AG20443 (cell line): ENCODE data around the gene TRIM42.

ENCODE experiments used
- DNase-seq: peaks from one replicate; pipeline ENCODE4 v3.0.0; 2012; ENCODE audit warnings: low spot score, mixed read lengths

TRIM42 gene

DNA sequence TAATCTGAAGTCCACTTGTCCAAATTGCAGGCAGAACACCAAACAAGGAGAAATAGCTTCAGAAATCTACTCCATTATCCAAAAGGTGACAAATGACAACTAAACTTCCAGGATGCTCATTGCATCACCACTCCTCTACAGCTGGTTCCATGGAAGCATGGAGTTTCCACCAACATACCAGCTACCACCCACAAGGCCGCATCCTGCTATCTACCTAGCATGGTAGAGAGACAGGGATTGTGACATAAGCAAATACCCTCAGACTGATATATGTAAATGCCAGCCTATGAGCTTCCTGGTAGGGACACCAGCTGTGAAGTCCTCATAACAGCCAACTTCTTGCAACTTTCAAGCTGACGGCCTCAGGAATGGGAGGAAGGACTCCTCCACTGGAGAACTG, at the start of gene TRIM42:
Gene TRIM42 (plus strand): TSS at position 301 of the 400 bp plus-strand sequence. CDS start 166 bp downstream, outside the sequence.
- no peak for DNase-seq

DNA sequence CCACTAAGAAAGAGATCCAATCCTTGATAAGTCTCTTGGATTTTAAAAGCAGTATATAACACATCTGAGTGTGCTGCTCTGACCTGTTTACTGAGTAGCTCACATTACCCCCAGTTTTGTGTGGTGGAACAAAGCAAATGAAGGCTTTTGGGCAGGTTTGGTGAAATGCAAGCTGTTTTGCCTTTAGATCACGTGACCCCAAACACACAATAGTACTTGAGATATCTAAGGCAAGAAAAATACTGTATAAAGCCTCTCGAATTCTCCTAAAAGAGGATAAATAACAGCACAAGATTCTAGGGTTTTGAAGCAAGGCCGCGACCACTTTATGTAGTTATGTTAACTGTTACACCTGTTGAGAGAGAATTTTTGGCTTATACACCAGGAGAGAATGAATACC, 49.3 kb upstream of the TRIM42 start:
- no peak for DNase-seq

DNA sequence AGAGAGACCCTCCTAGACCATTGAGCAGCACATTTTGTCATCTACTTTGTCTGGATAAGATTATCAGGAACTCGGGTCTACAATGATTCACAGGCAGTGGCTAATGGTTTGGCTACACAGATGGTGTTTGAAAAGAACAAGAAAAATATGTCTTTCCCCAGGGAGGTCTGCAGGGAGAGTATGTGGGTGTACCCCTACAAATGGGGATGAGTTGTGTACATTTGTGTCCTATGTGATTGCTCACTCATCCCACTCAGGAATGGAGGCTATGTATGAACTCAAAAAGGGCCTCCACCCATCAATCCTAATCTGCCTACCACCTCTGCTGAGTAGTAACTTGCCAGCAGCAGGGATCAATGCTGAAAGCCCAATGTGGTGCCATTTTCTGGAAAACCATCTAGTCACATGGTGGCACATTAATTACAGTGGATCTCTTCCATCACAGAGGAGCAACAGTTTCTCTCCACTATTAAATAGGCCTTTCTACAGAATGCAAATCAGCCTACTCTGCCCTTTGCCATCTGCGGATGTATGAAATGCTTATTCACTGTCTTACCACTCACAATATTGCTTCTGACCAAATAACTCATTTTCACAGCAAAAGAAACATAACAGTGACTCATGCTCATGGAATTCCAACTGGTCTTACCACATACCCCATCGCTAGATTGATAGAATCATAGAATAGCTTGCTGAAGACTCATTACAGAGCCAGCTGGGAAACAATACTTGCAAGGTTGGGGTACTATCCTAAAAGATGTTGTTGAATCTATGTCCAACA, 48.3 kb upstream of the TRIM42 start:
- peak; percentile 54 for DNase-seq

DNA sequence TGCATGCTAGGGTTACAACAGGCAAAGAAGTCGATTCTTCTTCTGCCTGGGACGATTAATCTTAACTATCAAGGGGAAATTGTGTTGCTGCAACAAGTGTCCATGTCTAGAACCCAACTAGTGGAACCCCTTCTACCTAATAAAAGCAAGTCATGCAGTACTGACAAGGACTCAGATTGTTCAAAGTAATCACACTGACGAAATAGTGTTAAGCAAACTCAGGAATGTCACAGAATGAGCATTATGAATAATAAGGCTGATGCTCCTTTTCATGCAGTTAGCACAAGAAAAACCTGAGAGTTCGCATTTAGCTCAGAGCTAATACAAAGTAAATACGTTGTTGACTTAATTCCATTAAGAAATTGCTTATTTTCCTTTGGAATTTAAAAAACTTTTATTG, 47.5 kb upstream of the TRIM42 start:
- no peak for DNase-seq

DNA sequence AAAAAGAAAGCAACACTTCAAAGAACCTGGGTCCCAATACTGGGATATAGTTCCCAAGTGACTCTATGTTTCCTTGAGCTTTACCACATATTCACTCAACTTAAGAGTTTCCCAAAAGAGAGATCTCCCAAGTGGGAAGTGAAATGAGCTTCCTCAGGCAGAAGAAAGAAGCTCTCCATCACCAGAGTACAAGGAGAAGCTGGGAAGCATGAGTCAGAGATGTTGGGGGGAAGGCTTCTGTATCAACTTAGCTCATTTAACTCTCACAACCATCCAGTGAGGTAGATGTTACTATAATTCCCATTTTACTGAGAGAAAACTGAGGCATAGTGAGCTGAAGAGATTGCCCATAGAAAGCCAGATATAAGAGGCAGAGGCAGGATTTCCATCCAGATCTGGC, 47.0 kb upstream of the TRIM42 start:
- DNase-seq = no peak

DNA sequence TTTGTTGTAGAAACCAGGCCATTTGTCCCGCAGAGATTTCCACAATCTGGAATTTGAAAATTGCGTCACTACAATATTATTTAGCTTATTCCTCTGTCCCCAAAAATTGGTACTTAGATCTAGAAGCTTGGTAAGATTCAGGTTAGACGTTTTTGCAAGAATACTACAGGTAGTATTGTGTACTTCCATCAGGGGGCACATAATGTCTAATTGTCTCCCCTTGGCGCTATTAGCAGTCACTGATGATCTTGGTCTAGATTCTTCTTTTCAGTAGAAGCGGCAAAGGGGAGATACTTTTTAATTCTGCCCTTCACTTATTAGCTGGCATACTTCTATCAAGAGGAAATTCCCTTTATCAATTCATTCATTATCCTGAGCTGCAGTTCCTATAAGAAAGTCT, 42.6 kb upstream of the TRIM42 start:
- DNase-seq = no peak

DNA sequence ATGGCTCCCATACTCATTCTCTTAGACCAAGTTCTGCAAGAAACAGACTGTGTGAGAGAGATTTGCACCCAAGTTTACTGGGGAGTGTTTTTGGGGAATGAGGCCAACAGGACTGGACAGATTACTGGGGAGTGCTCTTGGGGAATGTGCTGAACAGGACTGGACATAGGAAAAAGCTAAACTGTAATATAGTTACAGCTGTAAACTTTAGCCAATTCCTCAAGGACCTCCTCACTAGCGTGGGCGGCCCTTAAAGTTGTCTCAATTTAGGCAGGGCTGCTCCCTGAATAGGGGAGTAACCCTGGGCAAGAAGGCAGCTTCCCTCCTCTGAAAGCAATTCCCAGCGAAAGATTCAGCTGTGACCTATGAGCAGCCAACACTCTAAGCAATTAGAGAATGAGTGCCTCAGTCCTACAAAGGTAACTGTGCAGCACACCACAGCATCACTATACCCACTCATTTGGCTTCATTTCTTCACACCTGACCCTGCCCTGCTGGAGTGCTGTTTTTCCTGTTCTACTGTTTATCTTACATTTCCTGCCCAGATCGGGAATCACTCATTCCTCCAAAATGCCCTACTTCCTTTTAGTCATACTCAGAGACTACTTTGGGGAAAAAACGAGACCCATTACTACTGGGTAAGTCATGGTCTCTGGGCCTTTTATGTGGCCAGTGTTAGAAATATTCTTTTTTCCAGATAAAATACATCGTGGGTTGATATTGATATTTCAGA, 41.3 kb upstream of the TRIM42 start:
- DNase-seq = no peak

DNA sequence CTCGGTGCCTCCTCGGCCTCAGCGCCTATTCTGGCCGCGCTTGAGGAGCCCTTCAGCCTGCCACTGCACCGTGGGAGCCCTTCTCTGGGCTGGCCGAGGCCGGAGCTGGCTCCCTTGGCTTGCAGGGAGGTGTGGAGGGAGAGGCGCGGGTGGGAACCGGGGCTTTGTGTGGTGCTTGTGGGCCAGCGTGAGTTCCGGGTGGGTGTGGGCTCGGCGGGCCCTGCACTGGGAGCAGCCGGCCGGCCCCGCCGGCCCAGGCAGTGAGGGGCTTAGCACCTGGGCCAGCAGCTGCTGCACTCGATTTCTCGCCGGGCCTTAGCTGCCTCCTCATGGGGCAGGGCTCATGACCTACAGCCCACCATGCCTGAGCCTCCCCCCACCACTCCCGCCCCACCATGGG, 26.6 kb upstream of the TRIM42 start:
- DNase-seq = no peak

DNA sequence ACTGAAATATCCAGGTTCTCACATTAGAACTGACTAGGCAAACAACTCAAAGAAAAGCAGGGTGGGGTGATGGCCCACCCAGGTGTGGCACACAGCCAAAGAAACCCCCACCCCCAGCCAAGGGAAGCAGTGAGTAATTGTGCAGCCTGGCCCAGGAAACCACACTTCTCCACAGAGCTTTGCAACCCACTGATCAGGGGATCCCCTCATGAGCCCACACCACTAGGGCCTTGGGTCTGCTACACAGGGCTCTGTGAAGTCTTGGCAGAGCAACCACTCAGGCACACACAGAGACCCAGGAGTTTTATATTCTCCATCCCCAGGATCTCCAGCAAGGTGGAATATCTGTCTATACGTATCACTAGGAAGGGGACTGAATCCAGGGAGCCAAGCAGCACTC, 22.2 kb upstream of the TRIM42 start:
- no peak for DNase-seq

DNA sequence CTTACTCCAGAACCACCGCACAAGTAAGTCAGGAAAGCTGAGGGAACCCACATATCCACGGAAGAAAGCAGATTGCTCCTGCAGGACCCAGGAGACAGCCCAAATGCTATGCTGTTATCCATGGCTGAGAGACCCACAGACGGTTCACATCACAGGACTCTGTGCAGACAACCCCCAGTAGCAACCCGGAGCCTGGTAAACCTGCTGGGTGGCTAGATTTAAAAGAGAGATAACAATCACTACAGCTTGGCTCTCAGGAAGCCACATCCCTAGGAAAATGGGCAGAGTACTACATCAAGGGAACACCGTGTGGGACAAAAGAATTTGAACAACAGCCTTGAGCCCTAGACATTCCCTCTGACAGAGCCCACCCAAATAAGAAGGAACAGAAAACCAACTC, 13.8 kb upstream of the TRIM42 start:
- DNase-seq = no peak

DNA sequence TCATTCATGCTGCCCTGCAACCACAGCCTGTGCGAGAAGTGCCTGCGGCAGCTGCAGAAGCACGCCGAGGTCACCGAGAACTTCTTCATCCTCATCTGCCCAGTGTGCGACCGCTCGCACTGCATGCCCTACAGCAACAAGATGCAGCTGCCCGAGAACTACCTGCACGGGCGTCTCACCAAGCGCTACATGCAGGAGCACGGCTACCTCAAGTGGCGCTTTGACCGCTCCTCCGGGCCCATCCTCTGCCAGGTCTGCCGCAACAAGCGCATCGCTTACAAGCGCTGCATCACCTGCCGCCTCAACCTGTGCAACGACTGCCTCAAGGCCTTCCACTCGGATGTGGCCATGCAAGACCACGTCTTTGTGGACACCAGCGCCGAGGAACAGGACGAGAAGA, 4.7 kb downstream of the TRIM42 start:
- DNase-seq = no peak

DNA sequence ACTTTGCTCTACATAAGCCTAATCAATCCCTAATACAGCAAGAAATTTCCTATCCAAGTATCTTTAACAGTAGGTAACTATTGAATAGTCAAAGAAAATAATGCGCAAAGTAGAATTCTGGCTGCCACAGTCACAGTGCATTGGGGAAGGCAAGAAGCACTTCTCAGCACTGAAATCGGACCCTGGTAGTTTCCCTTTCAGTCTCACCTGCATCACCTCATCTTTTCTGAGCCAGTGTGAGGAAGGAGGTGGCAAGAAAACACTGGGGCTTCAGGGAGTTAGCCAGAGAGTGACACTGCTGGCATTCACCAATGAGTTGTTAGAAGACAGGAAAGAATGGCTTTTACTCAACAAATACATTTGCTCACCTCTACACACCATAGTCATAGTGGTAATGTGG, 8.3 kb downstream of the TRIM42 start:
- DNase-seq = no peak

DNA sequence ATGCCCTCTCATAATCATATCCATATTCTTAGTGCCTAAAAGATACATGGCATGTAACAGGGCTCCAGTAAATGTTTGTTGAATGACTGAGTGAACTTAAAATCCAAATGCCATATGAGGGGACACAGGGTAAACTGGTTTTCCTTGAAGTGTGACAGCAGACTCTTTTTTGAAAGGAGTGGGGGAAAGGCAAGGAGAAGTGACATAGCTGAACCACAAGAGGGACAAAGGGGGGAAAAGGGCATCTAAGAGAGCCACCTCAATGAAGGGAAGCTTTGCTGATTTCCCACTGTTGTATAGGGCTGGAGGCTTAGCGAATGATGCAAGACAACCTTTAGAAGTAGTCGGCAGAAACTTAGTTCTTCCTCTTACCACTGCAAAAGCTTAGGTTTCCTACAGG, 9.1 kb downstream of the TRIM42 start:
- DNase-seq = no peak

DNA sequence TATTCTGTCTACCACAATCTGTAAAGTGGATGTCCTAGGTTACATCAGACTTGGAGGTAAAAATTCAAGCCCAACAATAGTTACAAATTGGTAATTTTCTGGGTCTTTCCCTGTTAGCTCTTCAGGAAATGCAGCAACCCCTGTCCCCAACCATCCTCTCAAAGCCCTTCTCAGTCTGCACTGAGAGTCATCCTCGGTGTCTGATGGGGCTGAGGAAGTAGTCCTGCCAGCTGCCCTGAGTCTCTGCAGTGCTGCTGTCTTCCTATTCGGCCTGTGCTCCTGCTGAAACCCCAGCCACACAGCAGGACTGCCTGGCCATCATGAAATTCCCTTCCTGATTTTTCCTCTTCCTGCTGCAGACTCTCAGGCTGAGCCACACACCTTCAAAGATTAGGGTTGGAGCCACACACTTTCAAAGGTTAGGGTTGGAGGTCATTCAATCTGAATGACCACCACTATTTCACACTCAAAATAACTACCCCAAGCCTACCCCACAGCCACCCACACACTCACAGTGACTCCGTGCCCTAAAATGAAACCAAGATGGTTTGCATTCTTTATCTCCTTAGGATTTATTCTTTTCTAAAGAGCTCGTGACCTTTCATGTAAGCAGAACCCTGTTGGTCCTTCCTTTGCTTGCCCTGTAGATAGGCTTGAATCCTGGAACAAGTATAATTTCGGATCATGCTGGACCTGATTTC, 17.6 kb downstream of the TRIM42 start:
- DNase-seq = no peak

DNA sequence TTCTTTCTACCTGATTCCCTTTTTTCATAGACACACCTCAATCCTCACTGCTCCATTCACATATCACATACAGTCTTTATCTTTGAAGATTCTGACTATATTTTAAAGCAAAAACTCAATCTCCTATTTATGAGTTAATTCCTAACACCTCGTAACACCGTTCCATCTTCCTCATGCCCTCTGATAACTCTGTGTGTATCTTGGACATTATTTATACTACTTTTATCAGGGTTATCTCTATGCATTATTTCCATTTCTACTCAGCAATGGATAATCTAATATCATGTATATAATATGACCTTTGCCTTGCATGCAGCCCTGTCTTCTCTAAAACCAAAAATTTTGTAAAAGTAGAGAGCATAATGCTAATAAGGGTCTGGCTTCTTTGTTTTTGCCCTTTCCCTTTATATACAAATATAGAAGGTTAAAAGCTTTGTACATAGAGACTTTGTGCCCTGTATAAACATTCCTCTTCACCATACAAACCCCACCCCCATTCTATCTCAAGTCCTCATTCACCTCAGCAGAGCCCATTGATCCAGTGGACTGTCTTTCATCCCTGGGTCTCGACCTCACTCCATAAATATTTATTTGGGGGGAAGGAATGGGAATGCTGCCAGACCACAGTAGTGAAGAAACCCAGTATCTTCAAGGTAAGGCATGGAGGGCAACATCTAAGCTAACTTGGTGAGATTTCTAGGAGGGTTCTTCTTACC, 21.8 kb downstream of the TRIM42 start:
- no peak for DNase-seq

DNA sequence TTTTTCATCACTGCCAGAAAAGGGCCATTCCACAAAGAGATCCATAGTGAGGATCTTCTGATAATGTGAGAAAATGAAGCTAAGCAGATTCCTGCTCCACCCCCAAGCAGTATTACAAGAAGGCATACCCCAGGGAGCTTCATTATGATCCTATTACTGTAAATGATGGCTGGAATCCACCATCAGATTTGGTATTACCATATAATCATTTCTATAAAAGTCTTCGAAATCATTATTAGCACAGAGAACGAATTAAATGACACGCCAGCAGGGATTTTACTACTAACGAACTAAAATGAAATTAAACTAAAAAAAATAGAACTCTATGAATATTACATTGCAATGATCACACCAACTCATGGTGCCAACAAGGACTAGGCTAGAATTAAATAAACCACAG, 24.4 kb downstream of the TRIM42 start:
- DNase-seq = no peak

DNA sequence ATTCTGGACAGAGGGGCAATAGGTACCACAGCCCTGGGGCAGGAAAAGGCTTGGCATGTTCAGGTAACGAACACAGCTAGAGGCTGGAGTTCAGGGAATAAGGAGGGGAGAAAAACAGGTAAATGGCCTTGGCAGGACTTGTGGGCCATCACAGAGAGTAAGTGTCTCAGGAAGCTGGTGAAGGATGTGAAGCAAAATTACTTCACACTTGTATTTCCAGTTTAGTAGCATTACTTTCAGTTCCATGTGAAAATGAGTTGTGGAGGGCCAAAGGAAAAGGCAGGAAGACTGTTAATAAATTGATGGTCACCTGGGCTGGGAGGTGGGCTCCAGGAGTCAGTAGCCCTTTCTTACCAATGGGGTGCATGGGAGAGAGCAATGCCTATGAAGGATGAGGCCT, 25.6 kb downstream of the TRIM42 start:
- no peak for DNase-seq

DNA sequence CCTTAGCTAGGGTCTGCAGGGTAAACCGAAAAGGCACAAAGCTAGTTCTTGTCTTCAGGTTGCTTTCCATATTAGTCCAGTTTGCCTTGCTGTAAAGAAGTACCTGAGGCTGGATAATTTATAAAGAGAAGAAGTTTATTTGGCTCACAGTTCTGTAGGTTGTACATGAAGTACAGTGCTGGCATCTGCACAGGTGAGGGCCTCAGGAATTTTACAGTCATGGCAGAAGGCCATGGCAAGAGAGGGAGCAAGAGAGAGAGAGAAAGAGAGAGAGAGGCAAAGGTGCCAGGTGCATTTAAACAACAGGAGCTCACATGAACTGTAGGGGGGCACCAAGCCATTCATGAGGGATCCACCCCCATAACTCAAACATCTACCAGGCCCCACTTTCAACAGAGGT, 26.9 kb downstream of the TRIM42 start:
- no peak for DNase-seq

DNA sequence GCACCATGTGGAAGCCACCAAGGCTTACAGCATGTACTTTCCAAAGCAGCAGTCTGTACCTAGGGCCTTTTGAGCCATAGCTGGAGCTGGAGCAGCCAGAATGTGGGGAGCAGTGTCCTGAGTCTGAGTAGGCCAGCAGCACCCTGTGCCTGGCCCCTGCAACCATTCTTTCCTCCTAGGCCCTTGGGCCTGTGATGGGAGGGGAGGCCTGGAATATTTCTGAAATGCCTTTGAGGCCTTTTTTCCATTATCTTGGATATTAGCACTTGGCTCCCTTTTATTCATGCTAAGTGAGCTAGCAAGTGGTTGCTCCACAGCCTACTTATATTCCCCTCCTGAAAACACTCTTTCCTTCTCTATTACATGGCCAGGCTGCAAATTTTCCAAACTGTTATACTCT, 28.1 kb downstream of the TRIM42 start:
- no peak for DNase-seq

DNA sequence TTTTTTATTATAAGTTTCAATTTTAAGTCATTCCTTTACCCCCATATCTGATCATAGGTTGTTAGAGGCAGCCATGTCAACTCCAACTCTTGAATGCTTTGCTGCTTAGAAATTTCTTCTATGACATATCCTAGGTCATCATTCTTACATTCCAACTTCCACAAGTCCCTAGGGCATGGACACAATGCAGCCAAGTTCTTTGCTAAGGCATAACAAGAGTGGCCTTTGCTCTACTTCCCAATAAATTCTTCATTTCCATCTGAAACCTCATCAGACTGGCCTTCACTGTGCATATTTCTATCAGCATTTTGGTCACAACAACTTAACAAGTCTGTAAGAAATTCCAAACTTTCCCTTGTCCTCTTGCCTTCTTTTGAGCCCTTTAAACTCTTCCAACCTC, 28.5 kb downstream of the TRIM42 start:
- no peak for DNase-seq

DNA sequence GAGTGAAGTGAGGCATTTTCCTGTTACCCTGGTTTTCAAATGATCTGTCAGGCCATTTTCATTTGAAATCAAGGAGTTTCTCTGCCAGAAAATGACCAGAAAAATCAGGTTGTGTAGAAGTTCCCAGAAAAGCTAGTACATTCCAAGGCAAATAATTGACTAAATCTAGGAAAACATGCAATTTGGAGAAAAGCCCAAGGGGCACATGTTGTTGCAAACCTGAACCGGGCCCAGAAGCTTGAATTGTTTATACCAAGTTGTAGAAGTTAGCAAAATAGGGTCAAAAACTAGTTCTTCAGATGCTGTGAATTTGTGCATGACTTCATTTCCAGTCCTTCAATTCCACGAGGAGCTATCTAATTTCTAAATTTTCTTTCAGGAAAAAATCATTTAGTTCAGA, 31.0 kb downstream of the TRIM42 start:
- no peak for DNase-seq

DNA sequence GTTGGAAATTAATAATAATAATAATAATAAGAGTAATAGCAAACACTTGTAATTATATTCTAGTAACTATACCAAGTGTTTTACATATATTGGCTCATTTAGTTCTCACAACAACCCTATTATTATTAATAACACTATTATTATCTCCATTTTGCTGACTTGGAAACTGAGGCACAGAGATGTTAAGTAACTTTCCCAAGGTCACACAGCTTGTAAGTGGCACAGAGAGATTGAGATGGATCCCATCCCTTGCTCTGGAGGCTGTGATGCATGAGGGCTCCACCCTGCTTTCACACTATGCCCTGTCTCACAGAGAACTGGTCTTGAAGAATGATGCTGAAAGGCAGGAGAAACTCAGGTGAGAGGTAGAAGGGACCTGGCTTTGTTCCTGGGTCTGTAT, 31.9 kb downstream of the TRIM42 start:
- DNase-seq = no peak
